Heart left ventricle (tissue), 16 donors: Measurements from ENCODE around the gene SERP2. TPM values are rescaled to one million over a fixed set of nuclear protein-coding genes. Genes with fewer than 3 reads are reported as not detected.

Source experiments
- ATAC-seq, 4 donors: fragments of 200-7000 bp; cut with Tn5 transposase; one replicate each; pipeline ENCODE4 v1.9.1; 2020 to 2022; ENCODE audit warnings: moderate library complexity in 4 of 4, mild to moderate bottlenecking in 3 of 4, moderate number of reproducible peaks in 1 of 4
- DNase-seq, 5 donors: peaks; one replicate each; pipeline ENCODE4 v3.0.0-alpha.2; 2020
- H3K27ac ChIP-seq, 12 donors: fragments of 200-600 bp; sonication (generic) in 4 of 12; one replicate each; pipeline versions ENCODE4 v1.5.0 to v1.8.0; 2016 to 2022; ENCODE audit warnings: mild to moderate bottlenecking in 2 of 12
- H3K27me3 ChIP-seq, 9 donors: fragments of 200-600 bp; sonication (generic) in 2 of 9; one replicate each; pipeline versions ENCODE4 v1.5.1 to v1.8.0; 2016 to 2022; ENCODE audit warnings: mild to moderate bottlenecking in 3 of 9
- H3K36me3 ChIP-seq, 9 donors: fragments of 200-600 bp; sonication (generic) in 2 of 9; one replicate each; pipeline versions ENCODE4 v1.5.0 to v1.8.0; 2018 to 2022; ENCODE audit warnings: mild to moderate bottlenecking in 2 of 9
- H3K4me1 ChIP-seq, 12 donors: fragments of 200-600 bp; sonication (generic) in 4 of 12; one replicate each; pipeline versions ENCODE4 v1.5.0 to v1.8.0; 2016 to 2022; ENCODE audit warnings: mild to moderate bottlenecking in 3 of 12
- H3K4me3 ChIP-seq, 12 donors: fragments of 200-600 bp; sonication (generic) in 4 of 12; one replicate each; pipeline versions ENCODE4 v1.5.0 to v1.8.0; 2017 to 2022; ENCODE audit warnings: mild to moderate bottlenecking in 9 of 12, moderate library complexity in 4 of 12
- H3K9me3 ChIP-seq, 12 donors: fragments of 200-600 bp; sonication (generic) in 4 of 12; one replicate each; pipeline versions ENCODE4 v1.5.0 to v1.8.0; 2016 to 2022; ENCODE audit warnings: mild to moderate bottlenecking in 1 of 12
- CTCF ChIP-seq, 12 donors: fragments of 200-600 bp; sonication (generic) in 4 of 12; IDR thresholded peaks; one replicate each; pipeline versions ENCODE4 v1.5.0 to v1.8.0; 2018 to 2022; ENCODE audit warnings: antibody characterized with exemption in 12 of 12, mild to moderate bottlenecking in 5 of 12
- POLR2A ChIP-seq, 2 donors: fragments of 450-650 bp; IDR thresholded peaks; one replicate each; pipeline ENCODE4 v1.6.1; 2017; ENCODE audit warnings: antibody characterized with exemption in 2 of 2, mild to moderate bottlenecking in 2 of 2, moderate library complexity in 2 of 2
- WGBS, 4 donors: extraction: QIAGEN DNeasy Blood & Tissue Kit in 2 of 4; methylation state at CpG; one replicate each; pipeline versions ENCODE4 v1.1.5 to v1.1.7; 2013 to 2018; 5-methylcytosine and 5-hydroxymethylcytosine counted together
- intact Hi-C, 10 donors: fragments of 100-400 bp; cut with DNase I; formaldehyde crosslinking; loops; one replicate each; pipeline versions ENCODE4 v1.11.1 to v1.14.2; 2022
- polyA plus RNA-seq, 2 donors: library from polyadenylated mRNA; stranded (reverse); fragments of 200-250 nt; gene quantifications; one replicate each; pipeline ENCODE4 v1.2.3, GENCODE V29; 2013
- total RNA-seq, 9 donors: library from RNA; depleted of rRNA in 2 of 9; stranded (reverse); fragments of >200 nt in 2 of 9; fragmentation: NEBNext Ultra II Directional in 3 of 9; extraction: Animal tissue kit (Norgen Biotek cat#: 25700) in 3 of 9; gene quantifications; one replicate each; pipeline versions ENCODE4 v1.1.0 to v1.2.4, GENCODE V29; 2016 to 2023
- donor health status: ischemic (EF 13 %, LVEDD 7.1; RV severe dilation, severe dysfunction).
- donor health status: healthy with polysubstance abuse.
- donor health status: DM: no; HTN: yes; CAD: no.
- donor health status: DM: no; HTN: no; CAD: no.
- donor health status: ischemic (EF 25% LVEDD 6.9; RV normal size, moderate dysfunction).
- donor health status: ischemic (EF 25% LVEDD 5.7; RV mildly dilated, moderate dysfunction).
- donor health status: healthy.
- donor health status: DM: yes; HTN: yes; CAD: no.
- donor health status: ischemic (EF 35%, LVEDD 5.7; RV mildly dilated, moderate dysfunction).
- donor health status: nonischemic (EF 11% LVEDD 7.7; RV severe dilation, severe dysfunction).
- donor health status: DM: yes; HTN: yes; CAD: no.
- donor health status: PGD.
- donor health status: ischemic (EF 29% LVEDD 5.4; RV normal size, mild dysfunction).
- donor health status: nonischemic (EF 23%, LVEDD 6.1; RV moderate dilation, normal function).

Gene SERP2
- total and polyA plus RNA-seq, 11 donors: 9.6 to 16.6 (median 12.9) TPM

DNA sequence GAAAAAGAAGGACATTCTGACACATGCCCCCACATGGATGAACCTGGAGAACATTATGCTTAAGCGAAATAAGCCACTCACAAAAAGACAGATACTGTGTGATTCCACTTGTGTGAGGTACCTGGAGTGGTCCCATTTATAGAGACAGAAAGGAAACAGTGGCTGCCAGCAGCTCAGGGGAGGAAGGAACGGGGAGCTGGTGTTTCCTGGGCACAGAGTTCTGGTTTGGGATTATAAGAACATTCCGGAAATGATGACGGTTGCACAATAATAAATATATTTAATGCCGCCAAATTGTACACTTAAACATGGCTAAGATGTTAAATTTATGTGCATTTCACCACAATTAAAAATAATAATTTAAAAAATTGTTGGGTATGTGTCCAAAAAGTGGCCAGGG, 33.0 kb downstream of the SERP2 start:
- Histone ChIP-seq H3K36me3 (no peaks in the 10 kb centered on the region), H3K4me1 (peaks cover 0 to 8% (median 0%) of the 10 kb centered on the region in 12 donors), H3K4me3 (no peak overlapping the region), H3K9me3 (no peaks in the 10 kb centered on the region), H3K27me3 (no peaks in the 10 kb centered on the region), H3K27ac (no peak overlapping the region)
- intact Hi-C loops: no loop called here
- ATAC-seq (no peak), DNase-seq (no peak)
- 71 to 81% (median 72%) methylated on average over 5 of the region's 5 CpGs for WGBS, 4 donors
- TF ChIP-seq CTCF (IDR thresholded peaks at IDR 0.05) (no peak), POLR2A (IDR thresholded peaks at IDR 0.05) (no peak)

DNA sequence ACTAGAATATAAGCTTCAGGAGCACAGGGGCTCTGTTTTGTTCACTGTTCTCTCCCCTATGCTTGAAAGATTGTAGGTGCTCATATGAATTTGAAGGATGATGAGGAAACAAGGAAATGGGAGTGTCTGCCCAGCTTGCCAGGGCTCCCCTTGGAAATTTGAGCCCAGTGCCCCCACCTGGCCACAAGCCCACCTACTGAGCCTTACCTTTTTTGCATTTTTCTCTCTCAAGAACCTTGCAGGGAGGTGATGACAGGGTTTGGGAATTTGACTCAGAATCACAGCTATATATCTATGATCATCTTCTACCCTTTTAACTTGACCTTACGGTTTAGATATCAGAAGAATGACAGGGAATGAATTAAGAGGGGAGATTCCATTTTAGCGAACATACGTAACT, 33.8 kb downstream of the SERP2 start:
- 69 to 98% (median 97%) methylated on average over 3 of the region's 3 CpGs for WGBS, 4 donors
- DNase-seq: no peak

DNA sequence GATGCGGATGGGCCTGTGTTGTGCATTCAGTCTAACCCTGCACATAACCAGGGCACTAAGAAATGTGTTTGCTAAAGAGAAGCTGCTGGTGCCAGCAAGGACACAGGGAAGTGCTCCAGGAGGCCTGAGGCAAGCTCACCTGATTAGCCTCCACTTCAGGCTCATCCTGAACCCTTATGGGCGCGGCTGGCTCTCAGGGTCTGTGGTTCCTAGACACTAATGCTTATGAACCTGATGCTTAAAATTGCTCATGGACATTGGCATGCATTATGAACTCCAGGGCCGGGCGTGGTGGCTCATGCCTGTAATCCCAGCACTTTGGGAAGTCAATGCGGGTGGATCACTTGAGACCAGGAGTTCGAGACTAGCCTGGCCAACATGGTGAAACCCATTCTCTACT, 34.3 kb downstream of the SERP2 start:
- DNase-seq (no peak), ATAC-seq (no peak)
- no peak overlapping the region for H3K4me3 ChIP-seq
- 96 to 100% (median 97%) methylated on average over 5 to 7 of the region's 7 CpGs for WGBS, 4 donors
- intact Hi-C loops: no loop called here
- H3K27ac ChIP-seq: no peak overlapping the region
- no peak for TF ChIP-seq CTCF (IDR thresholded peaks at IDR 0.05)
- no peak for TF ChIP-seq POLR2A (IDR thresholded peaks at IDR 0.05)
- H3K27me3 ChIP-seq: no peaks in the 10 kb centered on the region
- no peaks in the 10 kb centered on the region for H3K36me3 ChIP-seq
- H3K9me3 ChIP-seq: no peaks in the 10 kb centered on the region
- peaks cover 0 to 8% (median 0%) of the 10 kb centered on the region in 12 donors for H3K4me1 ChIP-seq

More for the DNA sequence above, 33.8 kb downstream of the SERP2 start:
- TF ChIP-seq CTCF (IDR thresholded peaks at IDR 0.05): no peak
- no peak for TF ChIP-seq POLR2A (IDR thresholded peaks at IDR 0.05)
- H3K27ac ChIP-seq: no peak overlapping the region
- no peaks in the 10 kb centered on the region for H3K9me3 ChIP-seq
- no peaks in the 10 kb centered on the region for H3K36me3 ChIP-seq
- intact Hi-C loops: no loop called here
- H3K4me1 ChIP-seq: peaks cover 0 to 8% (median 0%) of the 10 kb centered on the region in 12 donors
- H3K27me3 ChIP-seq: no peaks in the 10 kb centered on the region
- no peak overlapping the region for H3K4me3 ChIP-seq
- no peak for ATAC-seq

DNA sequence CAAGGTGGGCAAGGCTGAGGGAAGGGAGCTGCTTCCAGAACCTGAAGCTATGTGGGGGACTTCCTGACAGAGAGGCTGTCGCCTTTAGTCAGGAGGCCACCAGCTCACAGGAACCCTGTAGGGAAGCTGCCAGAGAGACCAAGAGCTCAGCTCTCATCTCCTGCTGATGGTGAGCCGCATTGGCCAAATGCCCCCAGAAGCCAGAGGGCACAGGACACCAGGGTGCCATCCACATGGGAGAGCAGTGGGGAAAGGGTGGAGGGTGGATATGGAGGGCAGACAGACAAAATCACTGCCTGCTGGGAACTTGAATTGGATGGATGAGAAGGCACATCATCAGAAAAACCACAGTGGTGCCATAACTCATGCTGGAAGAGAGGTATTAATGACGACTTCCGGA, 36.0 kb downstream of the SERP2 start:
- H3K9me3 ChIP-seq: no peaks in the 10 kb centered on the region
- no peak for ATAC-seq
- intact Hi-C loops: no loop called here
- no peaks in the 10 kb centered on the region for H3K36me3 ChIP-seq
- H3K4me1 ChIP-seq: no peaks in the 10 kb centered on the region
- H3K27ac ChIP-seq: no peak overlapping the region
- no peaks in the 10 kb centered on the region for H3K27me3 ChIP-seq
- no peak overlapping the region for H3K4me3 ChIP-seq
- DNase-seq: no peak
- TF ChIP-seq POLR2A (IDR thresholded peaks at IDR 0.05): no peak
- TF ChIP-seq CTCF (IDR thresholded peaks at IDR 0.05): no peak
- 75 to 86% (median 86%) methylated on average over 4 of the region's 4 CpGs for WGBS, 4 donors
